Brain microvascular endothelial cell (primary cell): Measurements from ENCODE around the gene CNOT3.

Experiments
- DNase-seq: peaks from one replicate; pipeline ENCODE4 v3.0.0-alpha.2; 2020
- H3K27ac ChIP-seq: fragments of 250-450 bp; sonication (Bioruptor Pico); 2 replicates; pipeline ENCODE4 v1.5.1; 2020; ENCODE audit warnings: mild to moderate bottlenecking, moderate library complexity
- H3K27me3 ChIP-seq: fragments of 250-450 bp; sonication (Bioruptor Pico); replicated peaks from 2 replicates; pipeline ENCODE4 v1.5.1; 2020; ENCODE audit warnings: mild to moderate bottlenecking
- H3K36me3 ChIP-seq: fragments of 250-450 bp; sonication (Bioruptor Pico); replicated peaks from 2 replicates; pipeline ENCODE4 v1.5.1; 2020; ENCODE audit warnings: mild to moderate bottlenecking
- H3K4me3 ChIP-seq: 2 replicates; pipeline ENCODE4 v1.5.1; 2011; ENCODE audit warnings: low read depth, mild to moderate bottlenecking, control low read depth, low read length, moderate library complexity
- CTCF ChIP-seq: IDR thresholded peaks from 2 replicates; pipeline ENCODE4 v1.5.1; 2011; ENCODE audit warnings: low read depth, mild to moderate bottlenecking, moderate library complexity, low read length, control low read depth, inconsistent platforms; ENCODE audit errors: missing control alignments
- in situ Hi-C: cut with HindIII; loops from 2 replicates; pipeline ENCODE4 v1.10.0; 2017; ENCODE audit warnings: low sequenced_read_pairs, low pct_ligation_motif_present

CNOT3 gene

GRCh38 chr19:54189145-54189734 lies 51.7 kb downstream of the CNOT3 start, which contains the start of gene MBOAT7:
Gene MBOAT7, minus strand, starts transcription at chr19:54189580. Its CDS starts 1,072 bp downstream, at chr19:54188508.
- Histone ChIP-seq H3K27ac (peak within 1 kb of the TSS; percentile 98), H3K36me3 (no peaks in the 10 kb centered on the region), H3K27me3 (no peaks in the 10 kb centered on the region), H3K4me3 (peak within 1 kb of the TSS; percentile 82)
- in situ Hi-C loops, result no loop called here
- TF ChIP-seq CTCF, result peak; percentile 19
- DNase-seq, result no peak

- TF ChIP-seq CTCF, result no peak
These were observed 52.4 kb downstream of the CNOT3 start for GRCh38 chr19:54189735-54190502.

GRCh38 chr19:54190503-54191010 lies 53.0 kb downstream of the CNOT3 start:
- no peak for TF ChIP-seq CTCF
- Histone ChIP-seq H3K27me3 (no peaks in the 10 kb centered on the region), H3K27ac (peak overlapping the region; percentile 98), H3K4me3 (peak overlapping the region; percentile 82), H3K36me3 (no peaks in the 10 kb centered on the region)
- DNase-seq, result peak; percentile 99
- in situ Hi-C loops, result no loop called here

More at GRCh38 chr19:54189735-54190502, 52.4 kb downstream of the CNOT3 start:
- H3K27me3 ChIP-seq, result no peaks in the 10 kb centered on the region
- in situ Hi-C loops, result no loop called here
- peak overlapping the region; percentile 98 for H3K27ac ChIP-seq
- peak; percentile 100 for DNase-seq
- H3K36me3 ChIP-seq, result no peaks in the 10 kb centered on the region
- H3K4me3 ChIP-seq, result peak overlapping the region; percentile 82

- H3K36me3 ChIP-seq, result no peaks in the 10 kb centered on the region
- in situ Hi-C loops, result no loop called here
- TF ChIP-seq CTCF, result no peak
- H3K27ac ChIP-seq, result peak within 1 kb of the TSS; percentile 98
- peak; percentile 64 for DNase-seq
- peak within 1 kb of the TSS; percentile 82 for H3K4me3 ChIP-seq
- H3K27me3 ChIP-seq, result no peaks in the 10 kb centered on the region
These were observed 53.6 kb downstream of the CNOT3 start, which contains the start of gene TSEN34 for GRCh38 chr19:54191011-54191810. Gene TSEN34, plus strand, starts transcription at chr19:54191308. Its CDS starts 57 bp downstream, at chr19:54191365.

- H3K4me3 ChIP-seq, result peak overlapping the region; percentile 82
- H3K27me3 ChIP-seq, result no peaks in the 10 kb centered on the region
- DNase-seq, result no peak
- H3K36me3 ChIP-seq, result no peaks in the 10 kb centered on the region
- in situ Hi-C loops, result no loop called here
- H3K27ac ChIP-seq, result peak overlapping the region; percentile 98
- no peak for TF ChIP-seq CTCF
These were observed 54.4 kb downstream of the CNOT3 start for GRCh38 chr19:54191811-54192453.
